Measurements from ENCODE around the gene MACROD2.

Gene MACROD2

DNA sequence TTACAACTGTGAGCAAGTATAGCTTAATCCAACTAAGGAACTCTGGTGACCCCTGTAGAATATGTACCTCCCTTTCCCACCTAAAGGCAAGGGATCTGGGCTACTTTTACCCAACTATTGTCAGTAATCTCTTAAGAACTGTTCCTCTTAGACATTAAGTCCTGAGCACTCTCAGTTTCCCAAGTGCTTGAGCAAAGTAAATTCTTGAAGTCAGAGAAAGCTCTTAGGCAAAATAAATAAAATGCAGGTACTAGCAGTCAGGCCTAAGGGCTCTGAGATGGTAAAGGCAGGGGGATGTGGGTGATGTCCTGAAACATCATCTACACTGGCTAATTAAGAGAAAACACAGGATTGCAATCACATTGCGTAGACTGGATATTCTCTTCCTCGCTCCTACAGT is 788.5 kb downstream of the MACROD2 start:
- no peak for DNase-seq

DNA sequence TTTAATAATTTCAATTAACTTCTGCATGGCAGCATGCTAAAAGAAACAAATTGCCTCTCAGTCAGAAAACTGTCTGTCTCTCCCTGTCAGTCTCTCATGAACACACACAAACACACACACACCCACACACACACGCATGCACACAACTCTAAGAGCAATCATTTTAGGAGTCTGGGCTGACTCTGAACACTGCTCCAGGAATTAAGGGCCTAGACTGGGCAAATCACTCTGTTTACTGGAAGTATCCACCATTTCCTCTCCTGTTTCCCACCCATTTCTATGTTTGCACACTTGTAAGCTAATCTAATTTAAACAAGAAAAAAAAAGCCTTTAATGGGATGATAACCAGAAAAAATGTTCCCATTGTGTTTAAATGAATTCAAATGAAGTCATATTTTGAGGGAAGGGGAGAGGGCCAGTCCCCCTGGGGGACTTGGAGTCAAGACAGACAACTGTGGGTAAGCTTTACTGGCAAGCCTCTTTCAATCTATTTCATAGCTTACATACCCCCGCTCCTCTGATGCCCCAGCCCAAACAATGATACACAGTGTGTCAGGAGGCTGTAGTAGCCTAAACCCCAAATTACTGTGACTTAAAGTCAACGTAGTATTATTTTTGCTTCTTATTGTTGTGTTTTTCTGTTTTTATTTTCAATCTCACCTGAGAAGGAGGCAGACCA is 789.9 kb downstream of the MACROD2 start:
- no peak for DNase-seq

DNA sequence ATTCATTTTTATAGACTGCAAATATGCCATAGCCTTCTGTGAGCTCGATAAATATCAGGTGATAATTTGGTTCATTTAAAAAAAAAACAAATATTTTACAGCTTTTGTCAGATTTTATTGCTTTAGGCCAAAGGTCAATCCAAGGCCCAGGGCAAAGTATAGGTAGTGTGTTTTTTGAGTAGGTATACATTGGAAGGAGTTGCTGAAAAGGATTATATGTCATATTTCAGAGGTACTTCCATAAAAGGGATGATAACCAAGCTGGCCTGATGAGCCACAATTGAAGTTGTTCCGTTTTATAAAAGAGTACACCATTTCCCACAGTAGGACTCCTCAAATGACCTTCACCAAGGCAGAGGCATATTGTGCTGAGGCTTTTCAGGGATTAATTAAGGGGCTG is 794.9 kb downstream of the MACROD2 start:
- DNase-seq = no peak

DNA sequence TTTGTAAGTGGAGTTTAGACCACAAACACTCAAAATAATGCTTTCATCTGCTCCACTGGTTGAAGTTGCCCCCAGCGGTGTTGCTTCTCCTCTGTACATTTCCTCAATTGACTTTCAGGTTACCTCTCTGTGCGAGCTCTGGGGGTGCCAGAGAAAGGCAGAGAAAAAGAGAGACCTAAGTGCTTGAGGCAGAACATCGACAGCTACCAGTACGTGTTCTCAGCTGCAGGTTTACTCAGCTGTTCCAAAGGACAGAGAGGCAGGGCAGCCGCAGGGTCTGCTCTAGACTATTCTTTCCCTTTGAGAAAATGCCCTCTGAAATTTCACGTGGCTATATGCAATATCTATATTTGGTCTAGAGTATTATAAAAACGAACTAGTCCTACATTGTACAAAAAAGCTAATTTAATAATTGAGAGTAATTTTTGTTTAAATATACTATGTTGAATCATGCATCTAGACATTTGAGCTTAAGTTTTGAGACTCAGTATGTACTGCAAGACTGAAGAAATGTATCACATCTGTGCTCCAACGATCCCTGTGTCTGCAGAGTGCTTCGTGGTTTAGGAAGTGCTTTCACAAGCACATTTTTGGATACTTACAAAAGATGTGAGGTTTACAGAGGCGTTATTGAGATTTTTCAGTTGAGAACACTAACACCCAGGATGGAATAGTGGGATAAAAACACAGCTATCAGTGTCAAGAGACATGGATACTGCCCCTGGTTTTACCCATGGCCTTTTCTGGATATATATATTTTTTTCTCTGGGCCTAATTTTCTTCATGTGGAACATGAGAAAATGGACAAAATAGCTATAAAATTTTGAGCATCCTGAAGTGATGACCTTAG is 795.7 kb downstream of the MACROD2 start:
- no peak for DNase-seq

DNA sequence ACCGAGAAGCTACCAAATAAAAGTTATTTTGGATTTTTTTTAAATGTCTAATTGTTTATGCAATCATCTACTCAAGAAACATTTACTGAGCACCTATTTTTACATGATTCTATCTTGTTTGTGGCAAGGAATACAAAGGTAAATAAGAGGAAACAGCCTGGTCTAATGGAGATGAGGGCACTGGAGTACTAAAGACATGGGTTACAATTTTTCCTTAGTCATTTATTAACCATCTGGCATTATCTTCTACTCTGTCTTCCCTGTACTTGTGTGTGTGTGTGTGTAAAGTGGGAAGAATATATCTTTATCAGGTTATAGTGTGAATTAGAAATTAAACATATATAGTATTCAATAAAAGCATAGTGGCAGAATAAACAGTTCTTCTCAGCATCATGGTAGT is 797.6 kb downstream of the MACROD2 start:
- DNase-seq = no peak

DNA sequence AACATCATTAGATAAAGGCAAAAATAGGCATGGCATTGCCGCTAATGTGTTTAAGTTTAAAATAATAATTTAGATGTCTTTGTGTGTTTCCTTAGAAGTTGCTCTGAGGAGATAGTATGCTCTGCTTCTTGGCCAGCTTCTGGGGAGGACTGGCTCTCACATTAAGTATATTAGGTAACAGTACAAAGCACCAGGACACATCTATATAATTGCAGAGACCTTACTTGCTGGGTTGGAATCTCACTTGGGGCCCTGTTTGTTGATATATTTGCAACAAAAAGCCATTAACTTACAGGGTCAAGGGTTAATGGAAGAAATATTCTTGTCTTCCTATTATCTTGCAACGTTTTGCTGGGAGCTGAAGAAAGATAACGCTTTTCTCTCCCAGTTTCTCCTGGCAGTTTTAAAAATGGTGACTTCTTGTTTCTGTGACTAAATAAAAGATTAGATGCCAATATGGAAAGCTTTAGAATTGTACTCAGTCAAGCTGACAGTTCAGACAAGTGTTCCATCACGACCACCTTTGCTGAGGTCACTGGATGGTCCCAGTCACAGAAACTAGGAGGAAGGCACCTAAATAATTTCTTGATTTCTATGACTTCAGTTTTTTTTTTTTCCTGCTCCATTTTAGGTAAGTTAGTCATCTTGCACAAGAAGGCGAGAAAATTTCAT is 804.4 kb downstream of the MACROD2 start:
- no peak for DNase-seq

DNA sequence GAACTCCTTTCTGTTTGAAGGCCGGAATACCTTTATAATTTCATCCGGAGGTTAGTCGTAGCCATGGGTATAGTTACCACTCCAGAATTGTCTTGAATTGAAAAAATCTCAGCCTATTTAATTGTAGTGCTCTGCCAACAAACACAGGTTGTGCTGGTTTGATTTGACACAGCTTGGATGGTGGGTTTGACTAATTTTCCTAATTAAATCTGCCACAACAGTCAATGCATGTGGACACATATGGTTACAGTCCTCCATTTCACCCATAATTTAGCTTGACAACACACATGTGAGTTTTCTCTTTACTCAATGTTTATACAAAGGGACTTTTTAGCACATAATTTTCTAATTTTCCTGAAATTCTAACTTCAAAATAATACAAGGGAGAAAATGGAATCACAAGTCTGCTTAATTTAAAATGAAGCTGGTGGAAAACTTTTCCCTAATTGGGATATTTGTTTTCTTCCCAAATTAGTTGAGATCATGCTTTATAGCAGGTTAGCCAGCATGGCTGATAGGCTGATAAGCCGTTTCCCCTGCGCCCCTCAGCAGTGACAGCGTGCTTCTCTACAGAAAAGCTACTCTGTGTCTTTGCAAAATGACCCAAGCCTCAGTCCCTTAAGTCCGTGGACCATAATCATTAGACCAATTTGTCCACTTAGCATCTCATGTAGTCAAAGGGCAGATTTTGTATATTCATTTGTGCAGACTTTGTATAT is 805.5 kb downstream of the MACROD2 start:
- no peak for DNase-seq

DNA sequence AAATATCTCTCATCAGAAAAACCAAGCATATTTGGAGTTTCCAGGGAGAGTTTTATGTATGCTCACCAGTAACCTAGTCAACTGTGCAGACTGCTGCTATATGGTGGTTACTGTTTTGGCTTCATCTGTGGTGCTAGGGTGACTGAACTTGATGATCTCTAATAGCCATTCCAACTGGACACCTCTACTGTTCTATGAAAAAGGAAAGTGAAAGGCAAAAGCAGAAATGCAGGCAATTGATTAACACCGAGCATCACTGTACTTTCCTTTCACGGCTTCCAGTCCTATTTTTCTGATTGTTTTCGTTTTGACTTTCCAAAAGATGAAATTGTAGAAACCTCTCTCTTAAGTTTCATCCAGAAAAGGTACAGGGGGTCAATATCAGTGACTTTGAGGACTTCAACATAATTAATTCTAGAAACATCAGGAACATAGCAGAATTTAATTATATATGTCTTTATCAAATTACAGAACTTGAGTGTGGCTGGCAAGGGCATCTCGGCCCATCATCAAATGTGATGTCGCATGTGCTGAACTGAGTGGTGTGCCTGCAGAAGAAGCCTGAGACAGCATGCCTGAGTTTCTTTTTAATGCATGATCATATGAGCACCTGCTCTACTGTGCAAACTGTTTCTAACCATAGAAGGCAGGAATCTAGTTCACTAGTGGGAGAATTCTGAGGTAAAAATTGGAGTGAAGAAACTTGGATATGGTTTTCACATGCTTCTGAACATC is 806.4 kb downstream of the MACROD2 start:
- no peak for DNase-seq

DNA sequence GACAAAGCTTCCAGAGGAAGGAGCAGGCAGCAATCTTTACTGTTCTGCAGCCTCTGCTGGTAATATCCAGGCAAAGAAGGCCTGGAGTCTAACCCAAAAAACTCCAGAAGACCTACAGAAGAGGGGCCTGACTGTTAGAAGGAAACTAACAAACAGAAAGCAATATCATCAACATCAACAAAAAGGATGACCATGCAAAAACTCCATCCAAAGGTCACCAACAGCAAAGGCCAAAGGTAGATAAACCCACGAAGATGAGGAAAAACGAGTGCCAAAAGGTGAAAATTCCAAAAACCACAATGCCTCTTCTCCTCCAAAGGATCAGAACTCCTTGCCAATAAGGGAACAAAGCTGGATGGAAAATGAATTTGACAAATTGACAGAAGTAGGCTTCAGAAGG is 811.9 kb downstream of the MACROD2 start:
- no peak for DNase-seq

DNA sequence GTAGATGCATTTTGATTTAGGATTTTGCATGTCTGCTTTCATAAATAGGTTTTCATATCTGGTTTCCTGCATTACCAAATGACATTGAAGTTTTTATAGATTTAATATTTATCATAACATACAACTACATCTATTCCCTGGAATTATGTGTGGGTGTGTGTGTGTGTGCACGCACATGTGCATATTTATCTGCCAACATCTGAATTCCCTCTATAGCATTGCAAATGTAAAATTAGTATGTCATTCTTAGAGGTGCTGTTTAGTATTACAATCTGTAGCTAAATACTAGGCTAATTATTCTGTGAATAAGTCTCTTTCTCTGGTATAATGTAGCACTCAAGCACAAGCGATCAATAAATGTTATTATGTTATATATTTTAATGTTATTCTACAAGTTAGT is 820.0 kb downstream of the MACROD2 start:
- no peak for DNase-seq

DNA sequence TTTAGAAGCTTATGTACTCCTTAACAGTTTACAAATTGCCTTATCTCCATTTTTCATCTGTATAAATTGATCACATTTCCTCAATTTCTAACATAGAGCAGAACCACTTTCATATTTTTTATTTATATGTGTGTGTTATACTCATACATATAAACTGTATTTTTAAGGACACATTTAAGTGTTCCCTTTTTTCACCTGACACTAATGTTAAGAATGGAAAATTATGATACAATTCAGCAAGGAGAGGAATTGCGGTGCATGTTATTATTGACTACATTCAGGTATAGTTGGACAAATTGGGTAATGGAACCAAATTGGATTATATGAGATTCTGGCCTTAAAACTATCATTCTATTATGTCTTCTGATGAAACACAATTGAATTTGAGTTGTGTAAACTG is 821.2 kb downstream of the MACROD2 start:
- DNase-seq = no peak

DNA sequence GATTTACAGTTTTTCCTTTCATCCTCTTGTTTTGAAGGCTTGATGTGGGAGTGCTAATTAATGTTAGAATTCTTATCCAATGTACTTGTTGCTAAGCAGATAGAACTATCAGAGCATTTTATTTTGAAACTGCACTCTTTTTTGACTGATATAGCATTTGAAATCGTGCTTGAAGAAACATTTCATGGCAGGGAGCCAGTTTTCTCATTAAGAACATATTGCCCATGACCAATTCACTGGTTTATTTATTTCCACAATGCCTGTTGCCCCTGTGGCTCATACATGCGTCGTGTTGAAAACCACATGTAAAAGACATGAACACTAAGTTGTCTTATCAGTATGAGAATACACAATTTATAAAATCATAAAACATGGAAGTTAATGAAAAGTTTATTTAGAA is 821.8 kb downstream of the MACROD2 start:
- no peak for DNase-seq

DNA sequence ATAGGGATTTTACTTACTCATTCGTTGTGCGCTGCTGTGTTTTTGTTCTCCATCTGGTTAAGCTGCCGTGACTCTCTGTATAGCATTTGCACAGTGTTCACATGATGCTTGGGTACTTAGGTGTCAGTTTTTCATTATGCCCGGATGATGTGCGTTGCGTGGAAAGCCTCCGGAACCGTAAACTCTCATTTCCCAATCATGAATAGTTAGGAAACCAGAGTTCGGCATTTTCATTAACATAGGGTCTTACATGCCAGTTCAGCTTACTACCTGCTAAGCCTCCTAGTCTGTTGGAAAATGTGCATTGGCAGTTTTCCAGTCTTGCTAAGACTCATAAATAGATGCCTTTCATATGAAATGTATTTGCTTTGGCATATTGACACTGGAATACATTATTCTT is 825.5 kb downstream of the MACROD2 start:
- no peak for DNase-seq

DNA sequence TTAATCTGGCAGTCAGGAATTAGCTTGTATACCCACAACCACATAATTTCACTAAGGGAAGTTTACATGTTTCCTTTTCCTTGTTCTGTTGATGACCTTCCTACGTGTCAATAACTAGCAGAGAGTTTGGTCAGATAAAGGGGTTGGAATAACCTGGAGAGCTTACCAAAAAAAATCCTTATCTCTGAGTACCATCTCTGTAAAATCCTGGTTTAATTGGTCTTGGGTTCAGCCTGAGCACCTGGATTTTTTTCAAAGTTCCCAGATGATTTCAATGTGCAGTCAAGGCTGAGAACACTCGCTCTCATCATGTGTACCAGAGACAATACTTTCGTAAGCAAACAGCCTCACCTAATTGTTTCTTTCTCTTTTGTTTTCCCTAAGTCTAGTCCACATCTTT is 825.9 kb downstream of the MACROD2 start:
- no peak for DNase-seq

DNA sequence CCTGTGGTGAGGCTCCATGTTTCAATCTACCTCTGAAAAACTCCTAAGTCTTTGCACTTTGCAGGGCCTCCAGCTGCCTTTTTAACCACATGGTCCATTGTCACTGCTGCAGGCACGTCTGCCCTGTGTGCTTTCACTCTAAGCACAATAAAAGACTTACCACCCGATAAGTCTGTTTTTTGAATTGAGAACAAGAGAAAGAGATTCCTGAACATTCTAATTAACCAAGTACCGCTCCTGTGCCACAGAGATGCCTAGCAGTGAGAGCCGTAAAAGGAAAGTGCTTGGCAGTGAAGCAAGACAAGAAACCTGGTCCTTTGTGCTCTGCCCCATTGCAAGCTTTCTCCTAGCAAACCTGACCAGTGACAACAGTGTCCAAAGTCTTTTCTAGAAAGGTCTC is 829.7 kb downstream of the MACROD2 start:
- DNase-seq = no peak

DNA sequence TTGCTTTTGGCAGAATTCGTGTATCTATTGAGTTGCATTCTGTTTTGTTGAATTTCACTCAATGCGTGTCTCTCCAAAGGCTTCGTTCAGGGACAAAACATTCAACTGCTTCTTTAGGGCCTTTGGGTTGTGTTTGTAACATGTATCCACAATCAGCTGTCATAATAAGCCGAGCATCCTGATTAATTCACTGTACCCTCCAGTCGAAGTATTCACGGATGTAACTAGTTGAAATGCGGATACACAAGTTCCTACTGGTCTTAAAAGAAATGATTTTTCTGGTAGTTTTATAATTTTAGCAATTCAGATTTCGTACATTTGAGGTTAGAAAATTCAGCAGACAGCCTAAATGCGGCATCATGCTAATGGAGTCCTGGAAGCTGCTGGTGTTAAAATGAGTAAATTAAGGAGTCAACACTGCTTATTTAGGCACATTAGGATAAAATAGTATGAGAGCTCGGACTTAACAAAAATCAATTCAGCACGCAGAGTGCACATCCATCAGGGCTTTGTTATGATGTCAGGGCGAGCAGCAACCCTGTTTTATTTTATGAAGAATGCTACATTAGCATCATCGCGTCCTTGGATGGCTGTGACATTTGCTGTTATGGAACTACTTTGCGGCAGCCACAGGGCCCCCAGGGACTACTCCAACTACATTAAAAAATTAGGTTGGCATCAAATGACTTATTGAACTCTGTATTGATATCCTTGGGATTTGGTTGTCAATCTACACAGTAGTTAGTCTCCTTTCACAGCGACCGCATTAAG is 831.4 kb downstream of the MACROD2 start:
- DNase-seq = no peak

DNA sequence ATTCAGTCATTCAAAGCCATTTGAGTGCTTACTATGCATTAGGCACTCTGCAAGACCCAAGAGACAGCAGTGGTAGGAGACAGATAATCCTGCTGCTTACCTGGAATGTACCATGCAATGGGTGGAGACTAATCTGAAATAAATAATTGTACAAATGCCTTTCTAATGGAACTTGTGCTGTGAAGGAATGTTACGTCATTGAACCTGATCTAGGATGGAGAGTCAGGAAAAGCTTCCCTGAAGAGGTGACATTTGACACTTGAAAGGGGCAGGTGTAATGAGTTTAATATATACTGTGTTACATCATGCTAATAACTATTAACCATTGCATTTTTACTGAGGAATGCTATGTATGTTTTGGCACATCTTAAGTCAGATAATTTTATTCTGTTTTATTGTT is 833.1 kb downstream of the MACROD2 start:
- no peak for DNase-seq

DNA sequence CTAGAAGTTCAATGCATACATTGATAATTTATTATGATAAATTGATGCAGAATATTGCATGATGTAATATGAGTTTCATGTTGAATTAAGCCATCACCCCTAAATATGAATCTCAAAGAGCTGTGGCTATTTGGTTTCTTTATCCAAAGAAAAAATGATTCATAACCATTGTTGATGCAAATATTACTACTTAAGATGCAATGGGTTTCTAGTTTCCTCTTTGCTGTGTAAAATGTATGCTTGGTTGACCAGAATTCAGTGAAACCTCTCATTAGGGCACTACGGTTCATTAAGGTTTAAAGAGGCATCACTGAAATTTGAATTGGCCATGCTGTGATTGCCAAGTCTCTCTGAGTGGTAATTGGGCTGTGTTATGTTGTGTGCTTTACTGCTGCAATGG is 834.6 kb downstream of the MACROD2 start:
- DNase-seq = peak; percentile 29

DNA sequence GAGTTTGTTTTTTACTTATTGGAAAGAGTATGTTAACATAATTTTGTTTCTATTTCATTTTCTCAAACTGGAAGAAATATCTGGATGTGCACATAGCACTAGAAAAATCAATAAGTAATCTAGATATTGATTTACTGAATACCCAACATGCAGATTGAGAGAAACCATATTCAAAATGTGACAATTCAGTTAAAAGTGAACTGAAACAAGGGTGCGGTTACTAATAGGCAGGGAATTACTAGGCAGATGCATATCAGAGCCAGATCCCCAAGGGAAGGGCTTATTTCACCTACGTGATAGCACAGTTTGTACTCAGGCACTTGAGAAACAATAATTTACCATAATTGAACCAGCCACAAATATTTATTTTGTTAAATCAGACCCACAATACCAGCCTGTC is 835.1 kb downstream of the MACROD2 start:
- DNase-seq = no peak

DNA sequence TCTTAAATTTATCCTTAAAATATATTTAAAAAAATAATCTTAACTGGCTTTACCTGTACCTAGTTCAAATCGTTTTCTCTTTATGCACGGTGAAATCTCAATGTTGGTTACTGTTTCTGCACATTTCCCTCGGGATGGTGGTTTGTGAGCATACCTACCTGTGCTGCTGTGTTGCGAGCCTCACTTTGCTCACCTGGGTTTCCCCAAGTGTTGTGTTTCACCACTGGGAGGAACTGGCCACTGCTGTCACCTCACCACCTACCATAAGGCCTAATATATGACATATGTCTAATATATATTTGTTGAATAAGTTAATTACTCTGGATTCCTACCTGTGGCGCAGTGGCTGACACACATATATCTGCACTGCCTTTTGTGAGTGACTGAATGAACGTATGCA is 835.6 kb downstream of the MACROD2 start:
- no peak for DNase-seq

DNA sequence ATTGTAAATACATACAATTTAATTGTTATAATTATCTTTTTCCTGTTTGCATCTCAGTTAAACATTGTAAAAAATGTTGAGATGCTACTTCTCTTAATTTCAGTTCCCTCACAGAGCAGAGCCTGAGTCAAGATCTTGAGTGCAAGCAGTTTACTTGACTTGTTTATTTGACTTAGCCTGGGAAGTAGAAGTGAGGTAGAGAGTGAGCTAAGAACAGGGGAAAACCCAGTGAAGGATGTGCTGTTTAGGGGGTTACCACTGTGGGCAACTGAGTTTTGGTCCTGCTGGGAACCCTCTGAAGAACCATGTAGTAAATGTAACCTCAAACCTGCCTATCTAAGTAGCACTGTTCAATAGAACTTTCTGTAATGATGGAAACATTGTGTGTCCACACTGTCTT is 837.3 kb downstream of the MACROD2 start:
- DNase-seq = no peak

All from NCI-H526 treated with DMSO at 0.1 percent for 48 hours (cell line).